ENCODE measurements around the gene VSX2.
"Not testable (repeated sequence)": the region's sequence is repeated elsewhere in the genome, so short reads cannot be mapped to it uniquely, and the experiment has no call there.

The VSX2 gene

GRCh38 chr14:74270382-74271177 is 31.3 kb downstream of the VSX2 start:
- H3K27me3 ChIP-seq (ENCODE audit: control insufficient read depth in 2 of 2, insufficient read depth in 2 of 2, low read length in 2 of 2); H3K4me3 ChIP-seq (ENCODE audit: low read length in 2 of 2); H3K4me1 ChIP-seq (ENCODE audit: control insufficient read depth in 2 of 2, insufficient read depth in 2 of 2, low read length in 2 of 2); H3K27ac ChIP-seq (ENCODE audit: low read depth in 2 of 2, low read length in 2 of 2); H3K9ac ChIP-seq (ENCODE audit: low read depth in 1 of 2, low read length in 2 of 2); H3K36me3 ChIP-seq (ENCODE audit: control insufficient read depth in 2 of 2, insufficient read depth in 2 of 2, low read length in 2 of 2); H3K9me3 ChIP-seq (ENCODE audit: control insufficient read depth in 2 of 2, low read length in 2 of 2): not testable (repeated sequence)

GRCh38 chr14:74271365-74271764 is 32.1 kb downstream of the VSX2 start:
- no peaks in the 10 kb centered on the region for H3K9me3 ChIP-seq (ENCODE audit: control insufficient read depth in 2 of 2, low read length in 2 of 2)
- H3K36me3 ChIP-seq (ENCODE audit: control insufficient read depth in 2 of 2, insufficient read depth in 2 of 2, low read length in 2 of 2) = no peaks in the 10 kb centered on the region
- H3K27me3 ChIP-seq (ENCODE audit: control insufficient read depth in 2 of 2, insufficient read depth in 2 of 2, low read length in 2 of 2) = no peaks in the 10 kb centered on the region
- H3K27ac ChIP-seq (ENCODE audit: low read depth in 2 of 2, low read length in 2 of 2) = no peak overlapping the region
- no peak overlapping the region for H3K4me3 ChIP-seq (ENCODE audit: low read length in 2 of 2)
- no peaks in the 10 kb centered on the region for H3K4me1 ChIP-seq (ENCODE audit: control insufficient read depth in 2 of 2, insufficient read depth in 2 of 2, low read length in 2 of 2)
- no peak overlapping the region for H3K9ac ChIP-seq (ENCODE audit: low read depth in 1 of 2, low read length in 2 of 2)

GRCh38 chr14:74275241-74275841 is 36.1 kb downstream of the VSX2 start:
- H3K4me1 ChIP-seq (ENCODE audit: control insufficient read depth in 2 of 2, insufficient read depth in 2 of 2, low read length in 2 of 2) = no peaks in the 10 kb centered on the region
- H3K36me3 ChIP-seq (ENCODE audit: control insufficient read depth in 2 of 2, insufficient read depth in 2 of 2, low read length in 2 of 2) = no peaks in the 10 kb centered on the region
- no peak overlapping the region for H3K9ac ChIP-seq (ENCODE audit: low read depth in 1 of 2, low read length in 2 of 2)
- no peak overlapping the region for H3K4me3 ChIP-seq (ENCODE audit: low read length in 2 of 2)
- no peaks in the 10 kb centered on the region for H3K9me3 ChIP-seq (ENCODE audit: control insufficient read depth in 2 of 2, low read length in 2 of 2)
- H3K27me3 ChIP-seq (ENCODE audit: control insufficient read depth in 2 of 2, insufficient read depth in 2 of 2, low read length in 2 of 2) = no peaks in the 10 kb centered on the region
- no peak overlapping the region for H3K27ac ChIP-seq (ENCODE audit: low read depth in 2 of 2, low read length in 2 of 2)

- H3K4me1 ChIP-seq (ENCODE audit: control insufficient read depth in 2 of 2, insufficient read depth in 2 of 2, low read length in 2 of 2) = no peaks in the 10 kb centered on the region
- H3K36me3 ChIP-seq (ENCODE audit: control insufficient read depth in 2 of 2, insufficient read depth in 2 of 2, low read length in 2 of 2) = peaks cover under 1 to 4% of the 10 kb centered on the region in 2 donors
- no peak overlapping the region for H3K4me3 ChIP-seq (ENCODE audit: low read length in 2 of 2)
- no peaks in the 10 kb centered on the region for H3K27me3 ChIP-seq (ENCODE audit: control insufficient read depth in 2 of 2, insufficient read depth in 2 of 2, low read length in 2 of 2)
- no peak overlapping the region for H3K27ac ChIP-seq (ENCODE audit: low read depth in 2 of 2, low read length in 2 of 2)
- no peak overlapping the region for H3K9ac ChIP-seq (ENCODE audit: low read depth in 1 of 2, low read length in 2 of 2)
- H3K9me3 ChIP-seq (ENCODE audit: control insufficient read depth in 2 of 2, low read length in 2 of 2) = no peaks in the 10 kb centered on the region
Observed at GRCh38 chr14:74278080-74278479, 38.8 kb downstream of the VSX2 start.

GRCh38 chr14:74281069-74281468 is 41.8 kb downstream of the VSX2 start:
- H3K4me1 ChIP-seq (ENCODE audit: control insufficient read depth in 2 of 2, insufficient read depth in 2 of 2, low read length in 2 of 2) = no peaks in the 10 kb centered on the region
- H3K4me3 ChIP-seq (ENCODE audit: low read length in 2 of 2) = no peak overlapping the region
- no peaks in the 10 kb centered on the region for H3K27me3 ChIP-seq (ENCODE audit: control insufficient read depth in 2 of 2, insufficient read depth in 2 of 2, low read length in 2 of 2)
- H3K27ac ChIP-seq (ENCODE audit: low read depth in 2 of 2, low read length in 2 of 2) = no peak overlapping the region
- H3K9ac ChIP-seq (ENCODE audit: low read depth in 1 of 2, low read length in 2 of 2) = no peak overlapping the region
- H3K36me3 ChIP-seq (ENCODE audit: control insufficient read depth in 2 of 2, insufficient read depth in 2 of 2, low read length in 2 of 2) = peaks cover 15 to 22% of the 10 kb centered on the region in 2 donors
- no peaks in the 10 kb centered on the region for H3K9me3 ChIP-seq (ENCODE audit: control insufficient read depth in 2 of 2, low read length in 2 of 2)

- Histone ChIP-seq H3K27ac (ENCODE audit: low read depth in 2 of 2, low read length in 2 of 2) (no peak overlapping the region), H3K9ac (ENCODE audit: low read depth in 1 of 2, low read length in 2 of 2) (no peak overlapping the region), H3K27me3 (ENCODE audit: control insufficient read depth in 2 of 2, insufficient read depth in 2 of 2, low read length in 2 of 2) (no peaks in the 10 kb centered on the region), H3K36me3 (ENCODE audit: control insufficient read depth in 2 of 2, insufficient read depth in 2 of 2, low read length in 2 of 2) (peaks cover 48 to 69% of the 10 kb centered on the region in 2 donors), H3K9me3 (ENCODE audit: control insufficient read depth in 2 of 2, low read length in 2 of 2) (no peaks in the 10 kb centered on the region), H3K4me1 (ENCODE audit: control insufficient read depth in 2 of 2, insufficient read depth in 2 of 2, low read length in 2 of 2) (no peaks in the 10 kb centered on the region), H3K4me3 (ENCODE audit: low read length in 2 of 2) (no peak overlapping the region)
Observed at GRCh38 chr14:74286736-74287135, 47.5 kb downstream of the VSX2 start.

GRCh38 chr14:74289801-74290200 is 50.6 kb downstream of the VSX2 start:
- no peak overlapping the region for H3K9ac ChIP-seq (ENCODE audit: low read depth in 1 of 2, low read length in 2 of 2)
- peaks cover 51 to 70% of the 10 kb centered on the region in 2 donors for H3K36me3 ChIP-seq (ENCODE audit: control insufficient read depth in 2 of 2, insufficient read depth in 2 of 2, low read length in 2 of 2)
- H3K4me1 ChIP-seq (ENCODE audit: control insufficient read depth in 2 of 2, insufficient read depth in 2 of 2, low read length in 2 of 2) = no peaks in the 10 kb centered on the region
- no peak overlapping the region for H3K4me3 ChIP-seq (ENCODE audit: low read length in 2 of 2)
- no peak overlapping the region for H3K27ac ChIP-seq (ENCODE audit: low read depth in 2 of 2, low read length in 2 of 2)
- H3K9me3 ChIP-seq (ENCODE audit: control insufficient read depth in 2 of 2, low read length in 2 of 2) = no peaks in the 10 kb centered on the region
- no peaks in the 10 kb centered on the region for H3K27me3 ChIP-seq (ENCODE audit: control insufficient read depth in 2 of 2, insufficient read depth in 2 of 2, low read length in 2 of 2)

GRCh38 chr14:74290415-74290814 is 51.2 kb downstream of the VSX2 start:
- Histone ChIP-seq H3K4me1 (ENCODE audit: control insufficient read depth in 2 of 2, insufficient read depth in 2 of 2, low read length in 2 of 2) (no peaks in the 10 kb centered on the region), H3K4me3 (ENCODE audit: low read length in 2 of 2) (no peak overlapping the region), H3K9ac (ENCODE audit: low read depth in 1 of 2, low read length in 2 of 2) (no peak overlapping the region), H3K27ac (ENCODE audit: low read depth in 2 of 2, low read length in 2 of 2) (no peak overlapping the region), H3K27me3 (ENCODE audit: control insufficient read depth in 2 of 2, insufficient read depth in 2 of 2, low read length in 2 of 2) (no peaks in the 10 kb centered on the region), H3K36me3 (ENCODE audit: control insufficient read depth in 2 of 2, insufficient read depth in 2 of 2, low read length in 2 of 2) (peaks cover 57 to 72% of the 10 kb centered on the region in 2 donors), H3K9me3 (ENCODE audit: control insufficient read depth in 2 of 2, low read length in 2 of 2) (no peaks in the 10 kb centered on the region)

- Histone ChIP-seq H3K36me3 (ENCODE audit: control insufficient read depth in 2 of 2, insufficient read depth in 2 of 2, low read length in 2 of 2) (peaks cover 53 to 67% of the 10 kb centered on the region in 2 donors), H3K4me3 (ENCODE audit: low read length in 2 of 2) (no peak overlapping the region), H3K9me3 (ENCODE audit: control insufficient read depth in 2 of 2, low read length in 2 of 2) (no peaks in the 10 kb centered on the region), H3K9ac (ENCODE audit: low read depth in 1 of 2, low read length in 2 of 2) (no peak overlapping the region), H3K4me1 (ENCODE audit: control insufficient read depth in 2 of 2, insufficient read depth in 2 of 2, low read length in 2 of 2) (no peaks in the 10 kb centered on the region), H3K27me3 (ENCODE audit: control insufficient read depth in 2 of 2, insufficient read depth in 2 of 2, low read length in 2 of 2) (no peaks in the 10 kb centered on the region), H3K27ac (ENCODE audit: low read depth in 2 of 2, low read length in 2 of 2) (no peak overlapping the region)
Observed at GRCh38 chr14:74292061-74292460, 52.8 kb downstream of the VSX2 start.

- Histone ChIP-seq H3K9ac (ENCODE audit: low read depth in 1 of 2, low read length in 2 of 2) (no peak overlapping the region), H3K9me3 (ENCODE audit: control insufficient read depth in 2 of 2, low read length in 2 of 2) (no peaks in the 10 kb centered on the region), H3K27me3 (ENCODE audit: control insufficient read depth in 2 of 2, insufficient read depth in 2 of 2, low read length in 2 of 2) (no peaks in the 10 kb centered on the region), H3K4me1 (ENCODE audit: control insufficient read depth in 2 of 2, insufficient read depth in 2 of 2, low read length in 2 of 2) (no peaks in the 10 kb centered on the region), H3K36me3 (ENCODE audit: control insufficient read depth in 2 of 2, insufficient read depth in 2 of 2, low read length in 2 of 2) (peaks cover 51 to 65% of the 10 kb centered on the region in 2 donors), H3K4me3 (ENCODE audit: low read length in 2 of 2) (no peak overlapping the region), H3K27ac (ENCODE audit: low read depth in 2 of 2, low read length in 2 of 2) (no peak overlapping the region)
Observed at GRCh38 chr14:74293606-74294005, 54.4 kb downstream of the VSX2 start.
